GM12864 (cell line): ENCODE measurements around the gene RPGRIP1.

ENCODE experiments used
- DNase-seq: peaks from one replicate; pipeline ENCODE4 v3.0.0-alpha.2; 2011; ENCODE audit warnings: low read depth
- H3K4me3 ChIP-seq: 2 replicates; pipeline ENCODE4 v1.5.1; 2011; ENCODE audit warnings: mild to moderate bottlenecking, low read depth, low read length, control low read depth
- TF ChIP-seq, protein P1 (sequence below): IDR thresholded peaks from 2 replicates; pipeline ENCODE4 v1.5.1; 2011; ENCODE audit warnings: low read depth, mild to moderate bottlenecking, moderate library complexity, low read length, control low read depth, inconsistent platforms; ENCODE audit errors: missing control alignments

Gene RPGRIP1

GRCh38 chr14:21258889-21259787 is 20.7 kb upstream of the RPGRIP1 start:
- no peak overlapping the region for H3K4me3 ChIP-seq
- TF ChIP-seq, protein P1, sequence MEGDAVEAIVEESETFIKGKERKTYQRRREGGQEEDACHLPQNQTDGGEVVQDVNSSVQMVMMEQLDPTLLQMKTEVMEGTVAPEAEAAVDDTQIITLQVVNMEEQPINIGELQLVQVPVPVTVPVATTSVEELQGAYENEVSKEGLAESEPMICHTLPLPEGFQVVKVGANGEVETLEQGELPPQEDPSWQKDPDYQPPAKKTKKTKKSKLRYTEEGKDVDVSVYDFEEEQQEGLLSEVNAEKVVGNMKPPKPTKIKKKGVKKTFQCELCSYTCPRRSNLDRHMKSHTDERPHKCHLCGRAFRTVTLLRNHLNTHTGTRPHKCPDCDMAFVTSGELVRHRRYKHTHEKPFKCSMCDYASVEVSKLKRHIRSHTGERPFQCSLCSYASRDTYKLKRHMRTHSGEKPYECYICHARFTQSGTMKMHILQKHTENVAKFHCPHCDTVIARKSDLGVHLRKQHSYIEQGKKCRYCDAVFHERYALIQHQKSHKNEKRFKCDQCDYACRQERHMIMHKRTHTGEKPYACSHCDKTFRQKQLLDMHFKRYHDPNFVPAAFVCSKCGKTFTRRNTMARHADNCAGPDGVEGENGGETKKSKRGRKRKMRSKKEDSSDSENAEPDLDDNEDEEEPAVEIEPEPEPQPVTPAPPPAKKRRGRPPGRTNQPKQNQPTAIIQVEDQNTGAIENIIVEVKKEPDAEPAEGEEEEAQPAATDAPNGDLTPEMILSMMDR: no peak
- DNase-seq: no peak

GRCh38 chr14:21261824-21262223 is 18.1 kb upstream of the RPGRIP1 start:
- DNase-seq: no peak
- no peak overlapping the region for H3K4me3 ChIP-seq
- TF ChIP-seq, protein P1: no peak

GRCh38 chr14:21262410-21262809 is 17.5 kb upstream of the RPGRIP1 start:
- TF ChIP-seq, protein P1: no peak
- peak overlapping the region; percentile 45 for H3K4me3 ChIP-seq
- DNase-seq: no peak

GRCh38 chr14:21263284-21264024 is 16.4 kb upstream of the RPGRIP1 start:
- no peak for DNase-seq
- TF ChIP-seq, protein P1: no peak
- peak overlapping the region; percentile 13; the same call in 1 of the 2 replicates for H3K4me3 ChIP-seq

GRCh38 chr14:21264025-21264801 is 15.7 kb upstream of the RPGRIP1 start:
- TF ChIP-seq, protein P1: no peak
- DNase-seq: no peak
- H3K4me3 ChIP-seq: peak overlapping the region; percentile 35; the same call in 1 of the 2 replicates

- DNase-seq: no peak
- peak overlapping the region; percentile 80 for H3K4me3 ChIP-seq
- TF ChIP-seq, protein P1: no peak
Measured at GRCh38 chr14:21267431-21267845, 12.4 kb upstream of the RPGRIP1 start.
